ENCODE results near the gene PRRX2.
A peak's percentile ranks its signal among the peaks of the same experiment; 100 is the strongest.

Gene PRRX2

GRCh38 chr9:129665389-129665775, at the start of gene PRRX2:
Gene PRRX2, plus strand, starts transcription at chr9:129665647. Its CDS starts 221 bp downstream, at chr9:129665868.
- FAIRE-seq (no peak), DNase-seq (ENCODE audit: low spot score) (peak; percentile 51)

GRCh38 chr9:129617167-129617566, 48.3 kb upstream of the PRRX2 start:
- DNase-seq (ENCODE audit: low spot score) (peak; percentile 68), FAIRE-seq (no peak)

- FAIRE-seq (no peak), DNase-seq (ENCODE audit: low spot score) (peak; percentile 62)
Measured at GRCh38 chr9:129619787-129620668, 45.4 kb upstream of the PRRX2 start.

DNA sequence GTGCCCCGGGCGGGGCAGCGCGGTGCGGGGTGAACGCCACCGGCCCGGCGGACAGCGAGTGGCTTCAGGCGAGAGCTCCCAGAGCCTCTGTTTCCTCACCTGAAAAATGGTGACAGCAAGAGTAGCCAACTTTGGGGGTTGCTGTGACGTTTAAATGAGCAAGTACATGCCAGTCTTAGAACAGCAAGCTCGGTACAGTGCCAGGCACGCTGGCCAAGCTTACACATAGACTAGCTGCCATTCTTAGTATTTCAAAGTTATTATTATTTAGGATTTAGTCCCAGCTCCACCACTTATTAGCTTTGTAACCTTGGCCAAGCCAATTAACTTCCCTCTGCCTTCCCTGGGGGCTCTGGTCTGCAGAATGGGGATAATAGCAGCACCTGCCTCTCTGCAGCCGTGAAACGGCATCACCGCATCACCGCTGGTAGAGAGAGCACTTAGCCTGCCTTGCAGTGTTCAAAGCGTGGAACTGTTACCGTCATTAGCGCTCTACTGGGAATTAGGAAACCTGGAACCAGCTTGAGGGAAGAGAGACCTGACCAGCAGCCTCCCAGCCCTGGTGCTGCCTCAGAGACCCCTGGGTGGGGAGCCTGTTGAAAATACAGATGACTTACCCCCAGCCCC, 44.7 kb upstream of the PRRX2 start, which contains the start of gene C9orf50:
Gene C9orf50 (minus strand): TSS at position 433 of the 627 bp plus-strand sequence. CDS start 527 bp downstream, outside the sequence.
- FAIRE-seq: no peak
- no peak for DNase-seq (ENCODE audit: low spot score)

DNA sequence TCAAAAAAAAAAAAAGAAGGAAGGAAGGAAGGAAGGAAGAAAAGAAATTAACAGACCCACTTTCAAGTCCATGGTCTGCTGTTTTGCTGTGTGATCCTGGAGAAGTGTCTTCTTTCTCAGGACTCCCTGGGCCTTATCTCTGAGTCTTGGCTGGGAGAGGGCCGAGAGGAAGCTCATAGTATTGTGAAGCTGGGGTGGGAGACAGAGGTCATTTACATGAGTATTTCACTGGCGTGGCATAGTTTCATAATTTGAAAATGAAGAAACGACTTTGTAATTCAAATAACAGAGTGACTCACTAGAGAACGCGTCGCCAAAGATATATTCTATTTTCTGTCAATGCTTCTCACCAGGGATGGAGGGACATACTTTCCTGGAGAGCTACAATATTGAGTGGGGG, 42.1 kb upstream of the PRRX2 start:
- no peak for DNase-seq (ENCODE audit: low spot score)
- FAIRE-seq: no peak

DNA sequence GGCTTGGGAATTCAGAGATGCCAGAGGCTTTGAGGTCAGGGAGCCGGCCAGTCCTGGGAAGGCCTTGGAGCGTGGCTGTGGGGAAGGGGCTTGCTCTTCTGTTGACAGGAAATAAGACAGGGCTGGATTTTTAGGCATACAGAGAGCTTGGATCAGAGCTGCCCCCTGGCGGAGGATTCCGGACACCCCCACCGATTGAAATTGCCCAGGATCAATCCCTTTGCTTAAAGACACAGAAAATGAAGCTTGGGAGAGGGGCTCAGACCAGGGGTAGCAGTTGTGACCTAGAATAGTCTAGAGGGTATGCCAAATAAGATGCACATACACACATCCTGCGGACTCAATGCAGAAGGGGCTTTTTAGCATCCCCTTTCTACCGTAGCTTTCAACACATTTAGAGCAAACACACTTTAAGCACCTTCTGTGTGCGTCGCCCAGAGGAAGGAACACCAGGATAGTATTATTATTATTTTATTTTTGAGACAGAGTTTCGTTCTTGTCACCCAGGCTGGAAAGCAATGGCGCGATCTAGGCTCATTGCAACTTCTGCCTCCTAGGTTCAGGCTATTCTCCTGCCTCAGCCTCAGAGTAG, 41.2 kb upstream of the PRRX2 start:
- DNase-seq (ENCODE audit: low spot score): peak; percentile 71
- FAIRE-seq: no peak

DNA sequence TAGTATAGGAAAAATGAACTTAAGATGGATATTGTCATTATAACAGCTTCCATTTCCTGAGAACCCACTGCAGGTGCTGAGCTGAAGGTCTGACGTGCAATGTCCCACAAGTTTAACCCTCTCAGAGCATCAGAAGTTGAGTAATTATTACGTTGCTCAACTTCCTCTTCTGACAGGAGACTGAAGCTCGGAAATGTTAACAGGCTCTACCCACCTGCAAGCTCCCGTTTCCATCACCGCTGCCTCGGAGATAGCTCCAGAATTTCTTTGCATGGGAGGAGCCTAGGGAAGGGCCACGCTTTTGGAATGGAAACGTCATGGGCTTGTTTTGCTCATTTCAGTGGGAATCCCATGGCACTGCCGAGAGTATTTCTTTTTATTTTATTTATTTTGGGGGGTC, 40.5 kb upstream of the PRRX2 start:
- FAIRE-seq: no peak
- no peak for DNase-seq (ENCODE audit: low spot score)

DNA sequence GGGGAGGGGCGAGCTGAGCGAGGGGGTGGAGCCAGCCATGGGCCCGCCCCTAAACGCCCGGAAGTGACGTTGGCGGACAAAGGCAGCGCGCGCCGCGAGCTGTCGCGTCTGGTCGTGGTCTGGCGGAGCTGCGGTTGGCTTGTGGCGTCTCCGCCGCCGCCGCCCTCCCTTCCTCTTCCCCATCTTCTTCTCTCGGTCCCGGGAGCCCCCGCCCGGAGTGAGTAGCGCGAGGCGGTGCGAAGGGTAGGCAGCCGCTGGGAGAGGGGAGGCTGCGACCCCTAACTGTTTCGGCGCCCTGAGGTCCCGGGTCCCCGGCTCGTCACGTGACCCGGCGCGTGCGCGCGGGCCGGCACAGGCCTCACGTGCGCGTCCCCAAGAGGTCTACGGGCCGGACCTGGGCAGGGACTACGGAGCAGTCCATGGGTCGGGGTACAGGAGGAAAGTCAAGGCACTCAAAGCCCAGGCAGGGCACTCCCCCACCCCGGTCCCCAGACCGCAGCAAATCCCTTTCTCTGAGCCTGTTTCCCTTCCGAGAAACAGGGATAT, 39.3 kb upstream of the PRRX2 start, which contains the start of gene NTMT1:
Gene NTMT1 (plus strand): TSS at position 85 of the 546 bp plus-strand sequence. CDS start 6,541 bp downstream, outside the sequence.
- no peak for FAIRE-seq

GRCh38 chr9:129626625-129627284, 38.7 kb upstream of the PRRX2 start:
- DNase-seq (ENCODE audit: low spot score): no peak
- no peak for FAIRE-seq

More for the DNA sequence above, 39.3 kb upstream of the PRRX2 start, which contains the start of gene NTMT1:
- peak; percentile 90 for DNase-seq (ENCODE audit: low spot score)

- FAIRE-seq (no peak), DNase-seq (ENCODE audit: low spot score) (no peak)
Measured at GRCh38 chr9:129627556-129628440, 37.6 kb upstream of the PRRX2 start.

DNA sequence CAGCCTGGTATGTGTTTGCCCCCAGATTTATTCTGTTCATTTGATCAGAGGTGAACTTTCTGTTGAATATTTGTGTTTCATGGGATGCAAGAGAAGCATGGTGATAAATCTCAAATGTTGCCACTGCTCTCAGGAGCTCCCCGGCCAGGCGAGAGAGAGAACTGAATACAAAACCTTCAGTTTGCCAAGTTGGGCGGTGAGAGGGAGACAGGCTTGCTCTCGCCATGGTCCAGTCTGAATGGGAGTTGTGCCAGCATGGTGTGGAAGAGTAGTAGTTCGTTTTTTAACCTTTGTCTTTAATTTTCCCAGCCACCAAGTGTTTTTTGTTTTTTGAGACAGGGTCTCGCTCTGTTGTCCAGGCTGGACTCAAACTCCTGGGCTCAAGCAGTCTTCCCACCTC, 36.7 kb upstream of the PRRX2 start:
- DNase-seq (ENCODE audit: low spot score): no peak
- no peak for FAIRE-seq

GRCh38 chr9:129629251-129629820, 36.1 kb upstream of the PRRX2 start:
- FAIRE-seq (no peak), DNase-seq (ENCODE audit: low spot score) (no peak)

- DNase-seq (ENCODE audit: low spot score) (no peak), FAIRE-seq (no peak)
Measured at GRCh38 chr9:129630967-129631673, 34.3 kb upstream of the PRRX2 start.

GRCh38 chr9:129631674-129632129, 33.7 kb upstream of the PRRX2 start:
- no peak for DNase-seq (ENCODE audit: low spot score)
- FAIRE-seq: no peak

- FAIRE-seq (no peak), DNase-seq (ENCODE audit: low spot score) (no peak)
Measured at GRCh38 chr9:129632460-129632859, 33.0 kb upstream of the PRRX2 start.

DNA sequence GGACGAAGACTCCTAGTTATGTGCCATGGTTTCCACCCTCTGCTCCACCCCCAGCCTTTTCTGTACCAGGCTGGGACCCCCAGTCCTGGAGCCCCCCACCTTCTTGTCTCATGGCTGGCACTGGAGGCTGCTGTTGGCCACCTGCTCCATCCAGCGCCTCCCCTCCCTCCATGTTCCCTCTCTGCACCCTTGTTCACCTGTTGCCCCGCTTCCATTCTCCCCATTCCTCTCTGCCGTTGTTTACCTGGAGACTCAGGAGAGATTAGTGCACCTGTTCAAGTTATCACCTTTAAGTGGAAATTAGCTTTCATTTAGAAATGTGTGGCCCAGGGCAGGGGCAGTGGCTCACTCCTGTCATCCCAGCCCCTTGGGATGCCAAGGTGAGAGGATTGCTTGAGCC, 32.2 kb upstream of the PRRX2 start:
- no peak for DNase-seq (ENCODE audit: low spot score)
- no peak for FAIRE-seq

GRCh38 chr9:129633848-129634247, 31.6 kb upstream of the PRRX2 start:
- DNase-seq (ENCODE audit: low spot score) (no peak), FAIRE-seq (no peak)

- FAIRE-seq (no peak), DNase-seq (ENCODE audit: low spot score) (no peak)
Measured at GRCh38 chr9:129635099-129636065, 30.1 kb upstream of the PRRX2 start.

All from urothelium cell line (cell line).